IMR-90 (cell line): ENCODE results near the gene RHOH. TPM values are rescaled to one million over a fixed set of nuclear protein-coding genes. Genes with fewer than 3 reads are reported as not detected.

ENCODE experiments used
- ATAC-seq: fragments of 200-7000 bp; cut with Tn5 transposase; 2 replicates; pipeline ENCODE4 v1.9.1; 2020; ENCODE audit warnings: low read depth, mild to moderate bottlenecking, moderate library complexity
- BruUV-seq: library from RNA; stranded (reverse); fragments of 400-500 nt; replicated peaks from 2 replicates; lab custom pipeline; 2021; lab: Mats Ljungman, UMichigan
- CTCF ChIA-PET: fragments of 300-600 bp; formaldehyde crosslinking; extraction: SDS; loops from one replicate; lab custom pipeline; 2021; ENCODE audit warnings: antibody characterized with exemption; lab: Yijun Ruan, JAX
- POLR2A ChIA-PET: fragments of 300-600 bp; sonication (Branson Sonifier 250); formaldehyde crosslinking; loops from one replicate; lab custom pipeline; 2022; ENCODE audit warnings: antibody characterized with exemption; ENCODE audit not compliant: unreplicated experiment; lab: Charles Lee
- DNase-seq: peaks from one replicate; pipeline ENCODE4 v3.0.0; 2013
- H2AFZ ChIP-seq: replicated peaks from 2 replicates; pipeline ENCODE3; 2013; ENCODE audit warnings: low read length, mild to moderate bottlenecking; ENCODE audit not compliant: poor library complexity
- H2AK5ac ChIP-seq: 2 replicates; pipeline ENCODE4 v1.6.1; 2013; ENCODE audit warnings: low read depth, low read length, inconsistent platforms
- H2AK9ac ChIP-seq: replicated peaks from 2 replicates; pipeline ENCODE3; 2013; ENCODE audit warnings: mild to moderate bottlenecking, low read depth, low read length, moderate library complexity; ENCODE audit not compliant: poor library complexity
- H2BK120ac ChIP-seq: 2 replicates; pipeline ENCODE4 v1.6.1; 2013; ENCODE audit warnings: low read depth, low read length, inconsistent platforms
- H2BK15ac ChIP-seq: 3 replicates; pipeline ENCODE4 v1.6.1; 2013; ENCODE audit warnings: low read depth, low read length, inconsistent platforms
- H2BK20ac ChIP-seq: 2 replicates; pipeline ENCODE4 v1.6.1; 2013; ENCODE audit warnings: low read depth, mild to moderate bottlenecking, inconsistent platforms, low read length, moderate library complexity
- H2BK5ac ChIP-seq: 2 replicates; pipeline ENCODE4 v1.6.1; 2013; ENCODE audit warnings: mild to moderate bottlenecking, low read depth, low read length, inconsistent platforms; ENCODE audit not compliant: poor library complexity, severe bottlenecking
- H3K14ac ChIP-seq: replicated peaks from 2 replicates; pipeline ENCODE4 v1.6.1; 2013; ENCODE audit warnings: low read depth, low read length, inconsistent platforms
- H3K18ac ChIP-seq: 2 replicates; pipeline ENCODE4 v1.6.1; 2013; ENCODE audit warnings: low read depth, low read length, control low read depth
- H3K23ac ChIP-seq: 2 replicates; pipeline ENCODE4 v1.6.1; 2013; ENCODE audit warnings: low read depth, low read length, inconsistent platforms
- H3K27ac ChIP-seq: 2 replicates; pipeline ENCODE4 v1.5.1; 2013; ENCODE audit warnings: mild to moderate bottlenecking, control low read depth, low read length; ENCODE audit not compliant: insufficient read depth
- H3K27me3 ChIP-seq: 2 replicates; pipeline ENCODE4 v1.6.1; 2013; ENCODE audit warnings: low read length; ENCODE audit not compliant: control insufficient read depth, insufficient read depth
- H3K36me3 ChIP-seq: 2 replicates; pipeline ENCODE4 v1.6.1; 2013; ENCODE audit warnings: low read length, mixed read lengths; ENCODE audit not compliant: control insufficient read depth, insufficient read depth
- H3K4ac ChIP-seq: 2 replicates; pipeline ENCODE4 v1.6.1; 2013; ENCODE audit warnings: low read depth, low read length, inconsistent platforms
- H3K4me1 ChIP-seq: 2 replicates; pipeline ENCODE4 v1.6.1; 2013; ENCODE audit warnings: low read length, mixed read lengths; ENCODE audit not compliant: control insufficient read depth, insufficient read depth
- H3K4me2 ChIP-seq: 2 replicates; pipeline ENCODE4 v1.6.1; 2013; ENCODE audit warnings: low read depth, mild to moderate bottlenecking, control low read depth, low read length, moderate library complexity
- H3K4me3 ChIP-seq: 2 replicates; pipeline ENCODE4 v1.5.1; 2013; ENCODE audit warnings: low read depth, mild to moderate bottlenecking, control low read depth, low read length, moderate library complexity; ENCODE audit not compliant: insufficient read depth
- H3K56ac ChIP-seq: 2 replicates; pipeline ENCODE4 v1.6.1; 2013; ENCODE audit warnings: low read length, inconsistent platforms; ENCODE audit not compliant: insufficient read depth; ENCODE audit errors: extremely low read depth
- H3K79me1 ChIP-seq, 2 experiments: 2 replicates each; pipeline ENCODE4 v1.6.1; 2013; ENCODE audit warnings: low read length in 2 of 2, inconsistent platforms in 1 of 2, low read depth in 1 of 2
- H3K9ac ChIP-seq: 2 replicates; pipeline ENCODE4 v1.6.1; 2013; ENCODE audit warnings: low read depth, low read length, control low read depth
- H3K9me1 ChIP-seq: 2 replicates; pipeline ENCODE4 v1.6.1; 2013; ENCODE audit warnings: low read length, inconsistent platforms; ENCODE audit not compliant: insufficient read depth
- H3K9me3 ChIP-seq: 2 replicates; pipeline ENCODE4 v1.6.1; 2013; ENCODE audit warnings: low read length; ENCODE audit not compliant: control insufficient read depth, insufficient read depth
- H4K20me1 ChIP-seq: 2 replicates; pipeline ENCODE4 v1.6.1; 2013; ENCODE audit warnings: low read length, inconsistent platforms; ENCODE audit not compliant: insufficient read depth
- H4K5ac ChIP-seq: 2 replicates; pipeline ENCODE4 v1.6.1; 2013; ENCODE audit warnings: mild to moderate bottlenecking, low read depth, low read length, control low read depth
- H4K8ac ChIP-seq, 2 experiments: 2 replicates each; pipeline ENCODE4 v1.6.1; 2013; ENCODE audit warnings: low read depth in 2 of 2, low read length in 2 of 2, control low read depth in 1 of 2, inconsistent platforms in 1 of 2
- H4K91ac ChIP-seq: 2 replicates; pipeline ENCODE4 v1.6.1; 2013; ENCODE audit warnings: low read depth, low read length, inconsistent platforms; ENCODE audit not compliant: insufficient read depth
- BHLHE40 ChIP-seq: fragments of 150-350 bp; IDR thresholded peaks from 2 replicates; pipeline ENCODE4 v1.6.1; 2016; ENCODE audit warnings: mild to moderate bottlenecking, low read depth, low read length
- CEBPB ChIP-seq: IDR thresholded peaks from 2 replicates; pipeline ENCODE4 v1.6.1; 2012; ENCODE audit warnings: low read depth, low read length, improper control_type of control experiment
- CHD1 ChIP-seq: IDR thresholded peaks from 2 replicates; pipeline ENCODE4 v1.6.1; 2012; ENCODE audit warnings: low read depth, low read length, improper control_type of control experiment
- CTCF ChIP-seq: conservative IDR thresholded peaks from 2 replicates; pipeline ENCODE4 v1.5.1; 2012; ENCODE audit warnings: mild to moderate bottlenecking, low read depth, low read length, improper control_type of control experiment
- ELK1 ChIP-seq: fragments of 150-350 bp; IDR thresholded peaks from 2 replicates; pipeline ENCODE4 v1.6.1; 2016; ENCODE audit warnings: low read depth, mild to moderate bottlenecking, low read length, moderate library complexity, borderline replicate concordance
- FOS ChIP-seq: fragments of 150-350 bp; IDR thresholded peaks from 2 replicates; pipeline ENCODE4 v1.6.1; 2016; ENCODE audit warnings: low read depth, low read length
- MAFK ChIP-seq: IDR thresholded peaks from 2 replicates; pipeline ENCODE4 v1.6.1; 2012; ENCODE audit warnings: low read depth, low read length, improper control_type of control experiment
- MAZ ChIP-seq: IDR thresholded peaks from 2 replicates; pipeline ENCODE4 v1.6.1; 2012; ENCODE audit warnings: low read depth, mild to moderate bottlenecking, low read length, improper control_type of control experiment, moderate library complexity, borderline replicate concordance
- MXI1 ChIP-seq: IDR thresholded peaks from 2 replicates; pipeline ENCODE4 v1.6.1; 2012; ENCODE audit warnings: low read depth, mild to moderate bottlenecking, low read length, moderate library complexity, borderline replicate concordance
- NFE2L2 ChIP-seq: fragments of 150-350 bp; IDR thresholded peaks from 2 replicates; pipeline ENCODE4 v1.6.1; 2016; ENCODE audit warnings: low read depth, mild to moderate bottlenecking, low read length
- POLR2A ChIP-seq: IDR thresholded peaks from 2 replicates; pipeline ENCODE4 v1.6.1; 2012; ENCODE audit warnings: mild to moderate bottlenecking, low read depth, low read length
- RAD21 ChIP-seq: IDR thresholded peaks from 2 replicates; pipeline ENCODE4 v1.6.1; 2012; ENCODE audit warnings: low read length, improper control_type of control experiment
- RCOR1 ChIP-seq: IDR thresholded peaks from 2 replicates; pipeline ENCODE4 v1.6.1; 2012; ENCODE audit warnings: mild to moderate bottlenecking, low read length, improper control_type of control experiment; ENCODE audit not compliant: insufficient replicate concordance
- RFX5 ChIP-seq: IDR thresholded peaks from 2 replicates; pipeline ENCODE4 v1.8.0; 2012; ENCODE audit warnings: low read depth, mild to moderate bottlenecking, low read length, moderate library complexity
- SMC3 ChIP-seq: fragments of 150-350 bp; IDR thresholded peaks from 2 replicates; pipeline ENCODE4 v1.6.1; 2016; ENCODE audit warnings: low read depth, mild to moderate bottlenecking, antibody characterized with exemption, low read length, moderate library complexity
- USF2 ChIP-seq: fragments of 150-350 bp; IDR thresholded peaks from 2 replicates; pipeline ENCODE4 v1.6.1; 2017; ENCODE audit warnings: mild to moderate bottlenecking, antibody characterized with exemption, low read length, low read depth
- WGBS, 2 experiments: methylation state at CpG; one replicate each; pipeline versions ENCODE4 v1.1.5 to v1.1.7; 2013; ENCODE audit warnings: missing lambda C conversion rate in 2 of 2; ENCODE audit not compliant: insufficient read length in 1 of 2; ENCODE audit errors: extremely low coverage in 2 of 2; 5-methylcytosine and 5-hydroxymethylcytosine counted together
- dilution Hi-C: fragments of 300-500 bp; cut with HindIII; formaldehyde crosslinking; loops from one replicate; pipeline ENCODE4 v1.14.3; 2018; ENCODE audit warnings: low sequenced_read_pairs; ENCODE audit not compliant: unreplicated experiment
- in situ Hi-C: fragments of 300-500 bp; cut with MboI; formaldehyde crosslinking; loops from 3 replicates; pipeline ENCODE4 v1.14.3; 2019; ENCODE audit warnings: low sequenced_read_pairs, inconsistent platforms, mixed read lengths
- intact Hi-C: fragments of 100-400 bp; cut with micrococcal nuclease; formaldehyde crosslinking; loops from 2 replicates; pipeline ENCODE4 v1.10.0; 2022
- polyA plus RNA-seq, 3 experiments: library from polyadenylated mRNA; depleted of rRNA; stranded (reverse); fragments of >200 nt; gene quantifications; 2 replicates each; pipeline ENCODE4 v1.2.3, GENCODE V29; 2012; ENCODE audit warnings: low replicate concordance in 1 of 3
- total RNA-seq: library from RNA; depleted of rRNA; stranded (reverse); fragments of >200 nt; gene quantifications from 2 replicates; pipeline ENCODE4 v1.2.3, GENCODE V29; 2012

Gene RHOH
- total and polyA plus RNA-seq, 2 of the 4 experiments (the other 2 are of a cell fraction), result not detected

- ChIA-PET POLR2A (no interaction called here), CTCF (no interaction called here)
- Histone ChIP-seq H2AFZ (no peak overlapping the region), H3K23ac (no peak overlapping the region), H3K9me1 (no peaks in the 10 kb centered on the region), H2AK9ac (no peak overlapping the region), H3K36me3 (no peaks in the 10 kb centered on the region), H2BK120ac (no peak overlapping the region), H4K20me1 (no peaks in the 10 kb centered on the region), H3K9ac (no peak overlapping the region), H3K4me1 (no peaks in the 10 kb centered on the region), H2AK5ac (no peak overlapping the region), H3K14ac (no peak overlapping the region), H4K91ac (no peak overlapping the region), H2BK20ac (no peak overlapping the region), H3K4ac (no peak overlapping the region), H3K27ac (no peak overlapping the region), H3K4me3 (no peak overlapping the region), H2BK15ac (no peak overlapping the region), H3K79me1 (no peaks in the 10 kb centered on the region), H3K18ac (no peak overlapping the region), H4K8ac (no peak overlapping the region), H3K27me3 (no peaks in the 10 kb centered on the region), H2BK5ac (no peak overlapping the region), H3K9me3 (no peaks in the 10 kb centered on the region), H3K56ac (no peak overlapping the region), H3K4me2 (no peak overlapping the region), H4K5ac (no peak overlapping the region)
- DNase-seq (no peak), ATAC-seq (no peak)
- dilution Hi-C loops (no loop called here), intact Hi-C loops (no loop called here), in situ Hi-C loops (no loop called here)
- no TSS peak for BruUV-seq
- WGBS, 2 experiments, result no CpG with 5 or more reads among the region's 9 CpGs
- TF ChIP-seq RCOR1, result no peak
- no peak for TF ChIP-seq CHD1
- no peak for TF ChIP-seq POLR2A
- TF ChIP-seq MAFK, result no peak
- no peak for TF ChIP-seq MXI1
- TF ChIP-seq CEBPB, result no peak
- TF ChIP-seq RAD21, result no peak
- TF ChIP-seq NFE2L2, result no peak
- TF ChIP-seq SMC3, result no peak
- no peak for TF ChIP-seq FOS
- TF ChIP-seq BHLHE40, result no peak
- TF ChIP-seq CTCF, result no peak
- TF ChIP-seq RFX5, result no peak
- no peak for TF ChIP-seq MAZ
- TF ChIP-seq USF2, result no peak
- TF ChIP-seq ELK1, result no peak
Measured at GRCh38 chr4:40160258-40160657, 36.6 kb upstream of the RHOH start.
